ENCODE measurements around the gene SUN1. TPM values are rescaled to one million over a fixed set of nuclear protein-coding genes. Genes with fewer than 3 reads are reported as not detected.

Gene SUN1
- total RNA-seq, 1 donor from 2014 or later = 111 TPM

- Histone ChIP-seq H3K4me3 (no peak overlapping the region), H3K9me3 (no peaks in the 10 kb centered on the region), H3K36me3 (peaks cover 30% of the 10 kb centered on the region), H3K27me3 (ENCODE audit: low read depth) (no peaks in the 10 kb centered on the region), H3K4me1 (peaks cover 21% of the 10 kb centered on the region), H3K27ac (no peak overlapping the region)
- ATAC-seq (no peak), DNase-seq (no peak)
- intact Hi-C loops (cut with DNase I) = no loop called here
- no peak for TF ChIP-seq CTCF (IDR thresholded peaks at IDR 0.05)
Observed at GRCh38 chr7:882336-883035, 50.2 kb downstream of the SUN1 start.

- ATAC-seq (peak in 1 of 2 donors; percentile 5), DNase-seq (no peak)
- no peak overlapping the region for H3K27ac ChIP-seq
- no peaks in the 10 kb centered on the region for H3K27me3 ChIP-seq (ENCODE audit: low read depth)
- no peak for TF ChIP-seq CTCF (IDR thresholded peaks at IDR 0.05)
- peaks cover 16% of the 10 kb centered on the region for H3K4me1 ChIP-seq
- peaks cover 38% of the 10 kb centered on the region for H3K36me3 ChIP-seq
- intact Hi-C loops (cut with DNase I) = no loop called here
- no peak overlapping the region for H3K4me3 ChIP-seq
- H3K9me3 ChIP-seq = no peaks in the 10 kb centered on the region
Observed at GRCh38 chr7:883055-884021, 51.1 kb downstream of the SUN1 start.

- TF ChIP-seq CTCF (IDR thresholded peaks at IDR 0.05) = no peak
- H3K4me3 ChIP-seq = no peak overlapping the region
- ATAC-seq (no peak), DNase-seq (no peak)
- H3K36me3 ChIP-seq = peaks cover 42% of the 10 kb centered on the region
- no peaks in the 10 kb centered on the region for H3K27me3 ChIP-seq (ENCODE audit: low read depth)
- intact Hi-C loops (cut with DNase I) = no loop called here
- no peak overlapping the region for H3K27ac ChIP-seq
- H3K4me1 ChIP-seq = peaks cover 5% of the 10 kb centered on the region
- no peaks in the 10 kb centered on the region for H3K9me3 ChIP-seq
Observed at GRCh38 chr7:884191-885003, 52.1 kb downstream of the SUN1 start.

GRCh38 chr7:885261-885892 lies 53.1 kb downstream of the SUN1 start:
- H3K27me3 ChIP-seq (ENCODE audit: low read depth) = no peaks in the 10 kb centered on the region
- ATAC-seq (no peak), DNase-seq (peak; percentile 38)
- TF ChIP-seq CTCF (IDR thresholded peaks at IDR 0.05) = no peak
- no peaks in the 10 kb centered on the region for H3K4me1 ChIP-seq
- H3K4me3 ChIP-seq = no peak overlapping the region
- no peaks in the 10 kb centered on the region for H3K9me3 ChIP-seq
- no peak overlapping the region for H3K27ac ChIP-seq
- H3K36me3 ChIP-seq = peaks cover 42% of the 10 kb centered on the region
- intact Hi-C loops (cut with DNase I) = no loop called here
